HG02763 (cell line): ENCODE results near the gene AMY1A.
"Not testable (repeated sequence)": the region's sequence is repeated elsewhere in the genome, so short reads cannot be mapped to it uniquely, and the experiment has no call there.

Experiments
- ATAC-seq: cut with Tn5 transposase; IDR thresholded peaks from one replicate; pipeline ENCODE4 v1.9.1; 2021; ENCODE audit warnings: mild to moderate bottlenecking, moderate library complexity; ENCODE audit not compliant: unreplicated experiment

The AMY1A gene

DNA sequence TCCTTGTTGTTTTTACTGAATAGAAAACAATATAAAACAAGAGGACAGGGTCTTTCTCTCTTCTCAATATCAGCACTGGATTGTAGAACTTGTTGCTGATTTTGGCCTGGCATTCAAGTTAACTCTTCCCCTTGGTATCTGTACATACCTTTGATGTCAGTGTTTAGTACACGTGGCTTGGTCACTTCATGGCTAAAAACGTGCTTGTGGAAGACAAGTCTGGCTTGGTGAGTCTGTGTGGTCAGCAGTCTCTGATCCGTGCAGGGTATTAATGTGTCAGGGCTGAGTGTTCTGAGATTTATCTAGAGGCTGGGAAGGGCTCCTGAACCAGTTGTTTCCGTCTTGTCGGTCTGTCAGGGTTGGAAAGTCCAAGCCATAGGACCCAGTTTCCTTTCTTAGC lies at the start of gene AMY1A:
TSS of gene AMY1A (plus strand) at position 301 of the 400 bp plus-strand sequence. CDS start 571 bp downstream, outside the sequence.
- not testable (repeated sequence) for ATAC-seq

DNA sequence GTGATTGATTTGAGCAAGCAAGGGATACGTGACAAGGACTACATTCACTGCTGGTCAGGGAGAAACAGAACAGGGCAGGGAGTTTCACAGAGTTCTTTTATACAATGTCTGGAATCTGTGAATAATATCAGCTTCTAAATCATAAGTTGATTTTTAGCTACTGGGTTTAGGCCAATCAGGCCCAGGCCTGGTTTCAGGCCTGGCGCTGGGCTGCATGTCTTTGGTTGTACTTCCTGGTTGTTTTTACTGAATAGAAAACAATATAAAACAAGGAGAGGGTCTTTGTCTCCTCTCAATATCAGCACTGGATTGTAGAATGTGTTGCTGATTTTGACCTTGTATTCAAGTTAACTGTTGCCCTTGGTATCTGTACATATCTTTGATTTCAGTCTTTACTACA lies 39.2 kb upstream of the AMY1A start:
- no peak for ATAC-seq

GRCh38 chr1:103616994-103617477 lies 38.5 kb upstream of the AMY1A start, which contains the start of gene AMY2A:
Gene AMY2A (plus strand): TSS chr1:103617427. CDS start chr1:103617441, 14 bp downstream.
- not testable (repeated sequence) for ATAC-seq

DNA sequence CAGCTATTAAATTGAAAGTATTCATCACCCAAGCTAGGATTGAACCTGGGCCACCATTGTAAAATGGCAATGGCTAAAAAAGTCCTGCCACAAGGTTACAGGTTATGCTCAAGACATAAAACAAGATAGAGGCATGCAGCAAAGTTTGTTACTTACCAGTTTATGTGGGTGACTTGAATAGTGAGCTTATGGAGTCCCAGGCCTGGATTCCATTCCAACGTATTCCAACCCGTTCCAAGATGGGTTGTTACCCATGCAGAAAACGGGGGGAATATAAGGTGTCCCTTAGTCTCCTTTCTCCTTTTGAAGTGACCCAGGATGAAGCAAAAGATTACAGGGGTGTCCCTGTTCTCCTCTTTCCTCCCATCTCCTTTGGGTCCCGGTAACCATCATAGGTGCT lies 28.1 kb upstream of the AMY1A start:
- ATAC-seq, result not testable (repeated sequence)

GRCh38 chr1:103641194-103641593 lies 14.4 kb upstream of the AMY1A start:
- ATAC-seq, result not testable (repeated sequence)

DNA sequence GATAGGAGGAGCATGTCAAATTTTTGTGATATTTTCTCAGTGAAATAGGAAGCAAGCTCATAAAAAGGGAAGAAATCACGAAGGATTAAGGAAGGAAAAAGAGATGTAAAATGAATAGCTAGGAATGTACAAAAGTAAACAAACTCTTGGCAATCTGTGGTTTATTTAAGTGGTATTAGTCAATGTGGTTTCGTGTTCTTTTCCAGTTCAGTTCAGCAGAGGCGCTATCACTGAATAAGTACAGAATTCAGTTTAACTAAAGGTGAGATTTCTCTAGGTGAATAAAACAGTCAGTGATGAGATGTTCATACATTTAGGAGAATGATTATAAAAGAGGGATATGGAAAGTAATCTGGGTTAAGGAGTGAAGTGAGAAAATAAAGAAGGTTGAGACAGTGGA lies 11.7 kb upstream of the AMY1A start:
- ATAC-seq, result not testable (repeated sequence)

GRCh38 chr1:103650305-103650704 lies 5.3 kb upstream of the AMY1A start:
- not testable (repeated sequence) for ATAC-seq

- not testable (repeated sequence) for ATAC-seq
These were observed 4.7 kb upstream of the AMY1A start for GRCh38 chr1:103650889-103651288.

DNA sequence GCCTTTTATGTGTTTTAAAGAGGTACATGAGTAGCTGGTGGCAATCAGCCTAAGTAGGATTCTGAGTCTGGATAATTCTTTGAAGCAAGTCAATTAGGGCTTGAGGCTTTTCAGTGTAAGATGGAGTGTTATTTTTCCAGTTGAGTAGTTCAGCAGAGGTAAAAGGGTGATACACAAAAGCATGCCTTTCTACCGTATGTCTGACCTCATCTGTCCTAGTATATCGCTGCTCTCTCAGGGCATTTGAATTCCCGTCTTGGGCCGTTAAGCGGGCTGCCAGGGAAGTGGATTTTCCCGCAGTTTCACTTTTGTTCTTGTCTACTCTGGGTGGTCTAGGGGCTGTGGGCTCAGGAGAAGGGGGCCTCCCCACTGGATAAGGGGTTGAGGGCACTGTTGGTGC lies 1.4 kb upstream of the AMY1A start:
- ATAC-seq, result not testable (repeated sequence)

DNA sequence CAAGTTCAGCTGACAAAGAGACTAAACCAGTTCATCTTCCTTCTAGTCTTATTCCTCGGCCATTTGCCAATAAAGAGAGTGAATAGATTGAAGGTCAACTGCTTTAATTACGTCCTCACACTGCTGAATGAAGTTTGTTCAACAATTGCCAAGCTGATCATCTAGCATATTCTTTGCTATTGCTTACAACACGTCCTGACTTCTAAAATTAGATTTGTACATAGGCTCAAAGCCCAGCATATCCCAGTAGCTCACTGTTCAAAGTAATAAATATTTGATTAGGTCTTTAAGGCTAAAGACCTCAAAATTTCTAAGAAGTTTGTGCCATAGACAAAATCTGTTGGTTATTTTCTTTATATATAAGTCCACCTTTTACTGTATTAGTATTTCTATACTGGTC lies 20.8 kb downstream of the AMY1A start:
- ATAC-seq, result not testable (repeated sequence)

DNA sequence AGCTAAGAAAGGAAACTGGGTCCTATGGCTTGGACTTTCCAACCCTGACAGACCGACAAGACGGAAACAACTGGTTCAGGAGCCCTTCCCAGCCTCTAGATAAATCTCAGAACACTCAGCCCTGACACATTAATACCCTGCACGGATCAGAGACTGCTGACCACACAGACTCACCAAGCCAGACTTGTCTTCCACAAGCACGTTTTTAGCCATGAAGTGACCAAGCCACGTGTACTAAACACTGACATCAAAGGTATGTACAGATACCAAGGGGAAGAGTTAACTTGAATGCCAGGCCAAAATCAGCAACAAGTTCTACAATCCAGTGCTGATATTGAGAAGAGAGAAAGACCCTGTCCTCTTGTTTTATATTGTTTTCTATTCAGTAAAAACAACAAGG lies 40.5 kb downstream of the AMY1A start, which contains the start of gene AMY1B:
TSS of gene AMY1B (minus strand) at position 101 of the 400 bp plus-strand sequence. CDS start 571 bp downstream, outside the sequence.
- ATAC-seq, result not testable (repeated sequence)

- ATAC-seq, result not testable (repeated sequence)
These were observed 41.9 kb downstream of the AMY1A start for GRCh38 chr1:103697430-103697829.

- ATAC-seq, result not testable (repeated sequence)
These were observed 45.1 kb downstream of the AMY1A start for GRCh38 chr1:103700669-103701068.

GRCh38 chr1:103701256-103701655 lies 45.7 kb downstream of the AMY1A start:
- ATAC-seq, result not testable (repeated sequence)

DNA sequence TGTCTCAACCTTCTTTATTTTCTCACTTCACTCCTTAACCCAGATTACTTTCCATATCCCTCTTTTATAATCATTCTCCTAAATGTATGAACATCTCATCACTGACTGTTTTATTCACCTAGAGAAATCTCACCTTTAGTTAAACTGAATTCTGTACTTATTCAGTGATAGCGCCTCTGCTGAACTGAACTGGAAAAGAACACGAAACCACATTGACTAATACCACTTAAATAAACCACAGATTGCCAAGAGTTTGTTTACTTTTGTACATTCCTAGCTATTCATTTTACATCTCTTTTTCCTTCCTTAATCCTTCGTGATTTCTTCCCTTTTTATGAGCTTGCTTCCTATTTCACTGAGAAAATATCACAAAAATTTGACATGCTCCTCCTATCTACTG lies 52.1 kb downstream of the AMY1A start:
- ATAC-seq, result not testable (repeated sequence)

DNA sequence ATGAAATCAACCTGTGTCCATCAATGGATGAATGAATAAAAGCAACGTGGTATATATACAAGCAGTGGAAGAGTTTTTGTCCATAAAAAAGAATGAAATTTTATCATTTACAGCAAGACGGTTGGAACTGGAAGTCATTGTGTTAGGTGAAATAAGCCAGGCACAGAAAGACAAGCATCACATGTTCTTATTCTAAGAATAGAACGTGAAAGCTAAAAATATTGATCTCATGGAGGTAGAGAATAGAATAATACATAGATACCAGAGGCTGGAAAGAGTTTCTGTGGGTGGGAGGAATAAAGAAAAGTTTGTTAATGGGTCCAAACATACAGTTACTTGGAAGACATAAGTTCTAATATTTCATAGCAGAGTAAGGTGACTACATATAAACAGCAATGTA lies 54.8 kb downstream of the AMY1A start:
- not testable (repeated sequence) for ATAC-seq
